CD14-positive monocyte (primary cell): ENCODE results near the gene FXYD6. TPM values are rescaled to one million over a fixed set of nuclear protein-coding genes. Genes with fewer than 3 reads are reported as not detected.
A peak's percentile ranks its signal among the peaks of the same experiment; 100 is the strongest.
"Not testable (repeated sequence)": the region's sequence is repeated elsewhere in the genome, so short reads cannot be mapped to it uniquely, and the experiment has no call there.

Experiments used
- DNase-seq, 3 donors: peaks; one replicate each; pipeline ENCODE4 v3.0.0-alpha.2; 2011 to 2022
- H2AFZ ChIP-seq: 2 replicates; pipeline ENCODE4 v1.6.0; 2012; ENCODE audit warnings: mild to moderate bottlenecking, low read depth, low read length, inconsistent platforms; ENCODE audit not compliant: insufficient read depth, poor library complexity, severe bottlenecking
- H3K27ac ChIP-seq, 2 donors: 1 replicate in 1 of 2; 2 replicates in 1 of 2; pipeline ENCODE4 v1.5.1; 2012 to 2013; ENCODE audit warnings: low read length in 2 of 2, control low read depth in 1 of 2, inconsistent platforms in 1 of 2, low read depth in 1 of 2, mild to moderate bottlenecking in 1 of 2
- H3K27me3 ChIP-seq, 2 donors: one replicate each; pipeline versions ENCODE4 v1.6.0 to v1.6.1; 2011 to 2013; ENCODE audit warnings: low read length in 2 of 2; ENCODE audit not compliant: control insufficient read depth in 2 of 2, insufficient read depth in 2 of 2
- H3K36me3 ChIP-seq, 2 donors: replicated peaks in 1 of 2; 1 replicate in 1 of 2; 2 replicates in 1 of 2; pipeline versions ENCODE4 v1.5.1 to v1.6.1; 2012 to 2013; ENCODE audit warnings: low read length in 2 of 2, control low read depth in 1 of 2, inconsistent platforms in 1 of 2, mild to moderate bottlenecking in 1 of 2; ENCODE audit not compliant: insufficient read depth in 2 of 2, control insufficient read depth in 1 of 2
- H3K4me1 ChIP-seq, 2 donors: 1 replicate in 1 of 2; 2 replicates in 1 of 2; pipeline versions ENCODE4 v1.5.1 to v1.6.1; 2012 to 2013; ENCODE audit warnings: low read length in 2 of 2, control low read depth in 1 of 2, inconsistent platforms in 1 of 2, mild to moderate bottlenecking in 1 of 2, moderate library complexity in 1 of 2; ENCODE audit not compliant: insufficient read depth in 2 of 2, control insufficient read depth in 1 of 2
- H3K4me2 ChIP-seq: replicated peaks from 2 replicates; pipeline ENCODE3; 2012; ENCODE audit warnings: low read length, moderate library complexity, mild to moderate bottlenecking; ENCODE audit not compliant: poor library complexity, severe bottlenecking; ENCODE audit errors: extremely low read depth
- H3K4me3 ChIP-seq, 3 experiments: fragments of 200-600 bp in 1 of 3; sonication (generic) in 1 of 3; replicated peaks in 1 of 3; 1 replicate in 2 of 3; 2 replicates in 1 of 3; pipeline ENCODE4 v1.5.1; 2011 to 2013; ENCODE audit warnings: low read length in 3 of 3, mild to moderate bottlenecking in 3 of 3, control low read depth in 2 of 3, low read depth in 2 of 3, inconsistent platforms in 1 of 3, moderate library complexity in 1 of 3
- H3K79me2 ChIP-seq: 2 replicates; pipeline ENCODE4 v1.6.0; 2012; ENCODE audit warnings: mild to moderate bottlenecking, control low read depth, inconsistent platforms, low read length, moderate library complexity; ENCODE audit not compliant: insufficient read depth
- H3K9ac ChIP-seq: 2 replicates; pipeline ENCODE4 v1.6.0; 2017; ENCODE audit warnings: low read length, mild to moderate bottlenecking; ENCODE audit not compliant: insufficient read depth, poor library complexity, severe bottlenecking
- H3K9me3 ChIP-seq, 2 donors: replicated peaks in 1 of 2; 1 replicate in 1 of 2; 2 replicates in 1 of 2; pipeline versions ENCODE4 v1.5.1 to v1.6.1; 2012 to 2013; ENCODE audit warnings: low read length in 2 of 2, control low read depth in 1 of 2; ENCODE audit not compliant: control insufficient read depth in 1 of 2, insufficient read depth in 1 of 2
- H4K20me1 ChIP-seq: 2 replicates; pipeline ENCODE4 v1.6.0; 2012; ENCODE audit warnings: mild to moderate bottlenecking, low read length, control low read depth, moderate library complexity; ENCODE audit not compliant: insufficient read depth
- H3K27ac Mint-ChIP-seq, 7 donors: one replicate each; pipeline ENCODE4 v1.8.0; 2020; ENCODE audit warnings: mild to moderate bottlenecking in 7 of 7, mixed read lengths in 7 of 7, moderate library complexity in 6 of 7, inconsistent platforms in 2 of 7
- H3K27me3 Mint-ChIP-seq, 3 donors: one replicate each; pipeline ENCODE4 v1.8.0; 2021 to 2022; ENCODE audit warnings: low read depth in 3 of 3, mild to moderate bottlenecking in 3 of 3, mixed read lengths in 3 of 3, moderate library complexity in 3 of 3, inconsistent platforms in 1 of 3
- H3K36me3 Mint-ChIP-seq, 2 donors: one replicate each; pipeline ENCODE4 v1.8.0; 2020; ENCODE audit warnings: mixed read lengths in 2 of 2, inconsistent platforms in 1 of 2, mild to moderate bottlenecking in 1 of 2
- H3K4me1 Mint-ChIP-seq: one replicate; pipeline ENCODE4 v1.8.0; 2020; ENCODE audit warnings: mild to moderate bottlenecking, mixed read lengths
- H3K4me3 Mint-ChIP-seq, 2 donors: one replicate each; pipeline ENCODE4 v1.8.0; 2020; ENCODE audit warnings: mild to moderate bottlenecking in 2 of 2, mixed read lengths in 2 of 2, moderate library complexity in 1 of 2
- H3K9me3 Mint-ChIP-seq, 7 donors: one replicate each; pipeline ENCODE4 v1.8.0; 2020 to 2022; ENCODE audit warnings: mixed read lengths in 7 of 7, mild to moderate bottlenecking in 6 of 7, moderate library complexity in 6 of 7, inconsistent platforms in 2 of 7
- CTCF ChIP-seq: fragments of 200-600 bp; IDR thresholded peaks from one replicate; pipeline ENCODE4 v1.8.0; 2022; ENCODE audit warnings: antibody characterized with exemption, mild to moderate bottlenecking
- WGBS: methylation state at CpG from one replicate; pipeline ENCODE4 v1.1.5; 2013; ENCODE audit warnings: missing lambda C conversion rate; ENCODE audit not compliant: insufficient coverage; 5-methylcytosine and 5-hydroxymethylcytosine counted together
- intact Hi-C, 2 donors: fragments of 100-400 bp; cut with micrococcal nuclease; formaldehyde crosslinking; loops; one replicate each; pipeline versions ENCODE4 v1.15.0 to v1.15.1; 2023
- polyA minus RNA-seq: library from RNA; depleted of rRNA, polyadenylated mRNA; stranded (reverse); fragments of >200 nt; gene quantifications from 2 replicates; pipeline ENCODE4 v1.2.3, GENCODE V29; 2012
- polyA plus RNA-seq, 3 donors: library from polyadenylated mRNA; depleted of rRNA in 1 of 3; unstranded in 2 of 3; stranded (reverse) in 1 of 3; fragments of 300-500 nt in 2 of 3; fragments of >200 nt in 1 of 3; fragmentation: Illumina TruSeq in 2 of 3; gene quantifications; 1 replicate in 2 of 3; 2 replicates in 1 of 3; pipeline ENCODE4 v1.2.3, GENCODE V29; 2012 to 2021
- total RNA-seq, 12 experiments: library from RNA in 1 of 12; stranded (reverse) in 1 of 12; fragments of 120-200 nt in 1 of 12; gene quantifications; one replicate each; pipeline ENCODE4 v1.2.4 and lab custom pipeline; 2013 to 2026; ENCODE audit warnings: mixed read lengths in 6 of 12, inconsistent platforms in 1 of 12

Gene FXYD6
- 36.0 TPM for total RNA-seq (2013)
- polyA plus RNA-seq (10 to 100 TPM; 36.4 to 52.1 (median 44.1) TPM), polyA minus RNA-seq (23.3 and 28.6 TPM in 2 replicates), total RNA-seq (lab: John Stamatoyannopoulos, UW) (3.9 to 24.1 (median 20.0) reads per million in 11 experiments)

GRCh38 chr11:117876341-117877119, at the start of gene FXYD6:
FXYD6 (minus strand) TSS chr11:117876658; CDS start chr11:117842776, 33,882 bp downstream.
- H3K4me1 ChIP-seq: peaks cover 41 to 48% of the 10 kb centered on the region in 2 donors
- TF ChIP-seq CTCF: no peak
- no peak for DNase-seq
- Mint-ChIP-seq H3K36me3 (peaks cover 4 to 17% of the 10 kb centered on the region in 2 donors), H3K27ac (peak within 1 kb of the TSS in 1 of 7 donors; percentile 24), H3K4me1 (peaks cover 53% of the 10 kb centered on the region), H3K4me3 (peak within 1 kb of the TSS; percentile 78 to 95), H3K9me3 (peaks cover 0 to 10% (median 8%) of the 10 kb centered on the region in 7 donors), H3K27me3 (peaks cover 51 to 74% (median 54%) of the 10 kb centered on the region in 3 donors)
- peaks cover 0 to 8% of the 10 kb centered on the region in 2 donors for H3K9me3 ChIP-seq
- no peak within 1 kb of the TSS for H3K27ac ChIP-seq
- H4K20me1 ChIP-seq: no peaks in the 10 kb centered on the region
- intact Hi-C loops: no loop called here
- peak within 1 kb of the TSS; percentile 65 for H3K4me2 ChIP-seq
- no peaks in the 10 kb centered on the region for H3K36me3 ChIP-seq
- no peaks in the 10 kb centered on the region for H3K79me2 ChIP-seq
- 0% methylated on average over 29 of the region's 63 CpGs for WGBS
- peaks cover 34 to 54% of the 10 kb centered on the region in 2 donors for H3K27me3 ChIP-seq
- H2AFZ ChIP-seq: peak within 1 kb of the TSS; percentile 69
- peak within 1 kb of the TSS; percentile 11 for H3K9ac ChIP-seq
- H3K4me3 ChIP-seq: peak within 1 kb of the TSS in 2 of 3 experiments; percentile 11 to 61

- 100% methylated on average over 5 of the region's 7 CpGs for WGBS
- H3K27ac ChIP-seq, H3K9ac ChIP-seq, intact Hi-C loops, DNase-seq, H3K9me3 Mint-ChIP-seq, H3K36me3 ChIP-seq, H3K79me2 ChIP-seq, H3K4me3 ChIP-seq, H3K36me3 Mint-ChIP-seq, H3K4me2 ChIP-seq, H3K27me3 Mint-ChIP-seq, H3K9me3 ChIP-seq, H3K27me3 ChIP-seq, H2AFZ ChIP-seq, H3K4me3 Mint-ChIP-seq, H3K27ac Mint-ChIP-seq, H4K20me1 ChIP-seq: not testable (repeated sequence)
- H3K4me1 Mint-ChIP-seq: peaks cover 27% of the 10 kb centered on the region
- peaks cover 22 to 30% of the 10 kb centered on the region in 2 donors for H3K4me1 ChIP-seq
Measured at GRCh38 chr11:117926166-117926565, 49.7 kb upstream of the FXYD6 start.
